NK-92 (cell line): ENCODE data around the gene SPO11.

Experiments used
- DNase-seq: peaks from one replicate; lab custom pipeline; 2025; ENCODE audit not compliant: unreplicated experiment; lab: John Stamatoyannopoulos, UW

The SPO11 gene

GRCh38 chr20:57309544-57310115, 20.0 kb upstream of the SPO11 start:
- no peak for DNase-seq

GRCh38 chr20:57310821-57311514, 18.6 kb upstream of the SPO11 start:
- no peak for DNase-seq

- no peak for DNase-seq
These were observed 17.5 kb upstream of the SPO11 start for GRCh38 chr20:57312138-57312537.

- DNase-seq = no peak
These were observed 16.4 kb upstream of the SPO11 start for GRCh38 chr20:57313230-57313629.

GRCh38 chr20:57313951-57314350, 15.7 kb upstream of the SPO11 start:
- DNase-seq = no peak

- DNase-seq = no peak
These were observed 14.3 kb upstream of the SPO11 start for GRCh38 chr20:57315083-57315975.

- DNase-seq = no peak
These were observed 13.6 kb upstream of the SPO11 start for GRCh38 chr20:57315976-57316480.

GRCh38 chr20:57316795-57317201, 12.8 kb upstream of the SPO11 start:
- no peak for DNase-seq

GRCh38 chr20:57317316-57317788, 12.3 kb upstream of the SPO11 start:
- no peak for DNase-seq

GRCh38 chr20:57317789-57318371, 11.7 kb upstream of the SPO11 start:
- no peak for DNase-seq

GRCh38 chr20:57319584-57319983, 10.0 kb upstream of the SPO11 start:
- DNase-seq = no peak

- DNase-seq = no peak
These were observed 9.2 kb upstream of the SPO11 start for GRCh38 chr20:57320358-57320757.

- no peak for DNase-seq
These were observed 8.5 kb upstream of the SPO11 start for GRCh38 chr20:57321142-57321541.

- DNase-seq = no peak
These were observed 7.1 kb upstream of the SPO11 start for GRCh38 chr20:57322476-57322875.

- DNase-seq = no peak
These were observed 6.6 kb upstream of the SPO11 start for GRCh38 chr20:57323034-57323433.

- no peak for DNase-seq
These were observed 3.8 kb upstream of the SPO11 start for GRCh38 chr20:57325632-57326356.

- DNase-seq = no peak
These were observed 2.7 kb upstream of the SPO11 start for GRCh38 chr20:57326667-57327455.

- DNase-seq = no peak
These were observed 1.8 kb upstream of the SPO11 start for GRCh38 chr20:57327820-57328219.

- no peak for DNase-seq
These were observed 1.4 kb downstream of the SPO11 start for GRCh38 chr20:57330998-57331397.
